Upper lobe of left lung (tissue), 6 donors: ENCODE results near the gene THSD7A. TPM values are rescaled to one million over a fixed set of nuclear protein-coding genes. Genes with fewer than 3 reads are reported as not detected.

ENCODE experiments used
- ATAC-seq, 2 donors: fragments of 200-7000 bp; cut with Tn5 transposase; one replicate each; pipeline ENCODE4 v1.9.1; 2022; ENCODE audit warnings: mild to moderate bottlenecking in 2 of 2, moderate library complexity in 2 of 2; ENCODE audit not compliant: low FRiP score in 2 of 2
- DNase-seq, 2 donors: peaks; one replicate each; pipeline ENCODE4 v3.0.0-alpha.2; 2019 to 2020
- H3K27ac ChIP-seq, 4 donors: fragments of 200-600 bp; sonication (generic); one replicate each; pipeline ENCODE4 v1.5.1; 2016 to 2019
- H3K27me3 ChIP-seq, 4 donors: fragments of 200-600 bp; sonication (generic); one replicate each; pipeline ENCODE4 v1.5.1; 2017 to 2019
- H3K36me3 ChIP-seq, 4 donors: fragments of 200-600 bp; sonication (generic); one replicate each; pipeline ENCODE4 v1.5.1; 2016 to 2019
- H3K4me1 ChIP-seq, 4 donors: fragments of 200-600 bp; sonication (generic); one replicate each; pipeline ENCODE4 v1.5.1; 2018 to 2019
- H3K4me3 ChIP-seq, 4 donors: fragments of 200-600 bp; sonication (generic); one replicate each; pipeline ENCODE4 v1.5.1; 2017 to 2019; ENCODE audit warnings: mild to moderate bottlenecking in 2 of 4, moderate library complexity in 1 of 4
- H3K9me3 ChIP-seq, 4 donors: fragments of 200-600 bp; sonication (generic); one replicate each; pipeline ENCODE4 v1.5.1; 2018 to 2019
- EP300 ChIP-seq, 4 donors: sonication (generic); formaldehyde crosslinking; IDR thresholded peaks; one replicate each; pipeline ENCODE4 v1.5.1; 2017; ENCODE audit warnings: antibody characterized with exemption in 4 of 4, control low read depth in 2 of 4
- POLR2A ChIP-seq, 4 donors: fragments of 450-650 bp; IDR thresholded peaks; one replicate each; pipeline ENCODE4 v1.5.1; 2016 to 2017; ENCODE audit warnings: antibody characterized with exemption in 4 of 4, mild to moderate bottlenecking in 2 of 4
- POLR2AphosphoS5 ChIP-seq, 2 donors: sonication (generic); formaldehyde crosslinking; IDR thresholded peaks; one replicate each; pipeline ENCODE4 v1.5.1; 2017; ENCODE audit warnings: antibody characterized with exemption in 2 of 2
- WGBS, 2 donors: methylation state at CpG; one replicate each; pipeline ENCODE4 v1.1.5; 2017 to 2018; 5-methylcytosine and 5-hydroxymethylcytosine counted together
- total RNA-seq, 6 donors: library from RNA; depleted of rRNA in 4 of 6; stranded (reverse); fragments of >200 nt in 4 of 6; gene quantifications; one replicate each; pipeline versions ENCODE4 v1.1.0 to v1.2.1, GENCODE V29; 2016 to 2021
- TF ChIP-seq, protein P1 (sequence below), 6 experiments: fragments of 450-650 bp in 4 of 6; fragments of 200-600 bp in 2 of 6; sonication (generic) in 2 of 6; IDR thresholded peaks; one replicate each; pipeline ENCODE4 v1.5.1; 2016 to 2019; ENCODE audit warnings: antibody characterized with exemption in 6 of 6
- donor health status: DM: no; HTN: no; CAD: no; lungs with moderate emphysema.
- donor health status: DM: no; HTN: yes; CAD: no; lungs with severe emphysema.

The THSD7A gene
- total RNA-seq, 6 donors from 2014 or later, result 5.1 to 15.7 (median 7.0) TPM

GRCh38 chr7:11615174-11615573 is 216.8 kb downstream of the THSD7A start:
- no peak for TF ChIP-seq POLR2AphosphoS5 (IDR thresholded peaks at IDR 0.05)
- TF ChIP-seq EP300 (IDR thresholded peaks at IDR 0.05), result no peak
- TF ChIP-seq, protein P1, sequence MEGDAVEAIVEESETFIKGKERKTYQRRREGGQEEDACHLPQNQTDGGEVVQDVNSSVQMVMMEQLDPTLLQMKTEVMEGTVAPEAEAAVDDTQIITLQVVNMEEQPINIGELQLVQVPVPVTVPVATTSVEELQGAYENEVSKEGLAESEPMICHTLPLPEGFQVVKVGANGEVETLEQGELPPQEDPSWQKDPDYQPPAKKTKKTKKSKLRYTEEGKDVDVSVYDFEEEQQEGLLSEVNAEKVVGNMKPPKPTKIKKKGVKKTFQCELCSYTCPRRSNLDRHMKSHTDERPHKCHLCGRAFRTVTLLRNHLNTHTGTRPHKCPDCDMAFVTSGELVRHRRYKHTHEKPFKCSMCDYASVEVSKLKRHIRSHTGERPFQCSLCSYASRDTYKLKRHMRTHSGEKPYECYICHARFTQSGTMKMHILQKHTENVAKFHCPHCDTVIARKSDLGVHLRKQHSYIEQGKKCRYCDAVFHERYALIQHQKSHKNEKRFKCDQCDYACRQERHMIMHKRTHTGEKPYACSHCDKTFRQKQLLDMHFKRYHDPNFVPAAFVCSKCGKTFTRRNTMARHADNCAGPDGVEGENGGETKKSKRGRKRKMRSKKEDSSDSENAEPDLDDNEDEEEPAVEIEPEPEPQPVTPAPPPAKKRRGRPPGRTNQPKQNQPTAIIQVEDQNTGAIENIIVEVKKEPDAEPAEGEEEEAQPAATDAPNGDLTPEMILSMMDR (IDR thresholded peaks at IDR 0.05), result no peak
- TF ChIP-seq POLR2A (IDR thresholded peaks at IDR 0.05), result no peak
- H3K4me1 ChIP-seq, result no peaks in the 10 kb centered on the region

GRCh38 chr7:11613292-11613930 is 218.6 kb downstream of the THSD7A start:
- DNase-seq (no peak), ATAC-seq (no peak)
- Histone ChIP-seq H3K4me1 (no peaks in the 10 kb centered on the region), H3K36me3 (no peaks in the 10 kb centered on the region), H3K27me3 (no peaks in the 10 kb centered on the region), H3K27ac (no peak overlapping the region), H3K4me3 (no peak overlapping the region), H3K9me3 (no peaks in the 10 kb centered on the region)
- TF ChIP-seq EP300 (IDR thresholded peaks at IDR 0.05) (no peak), POLR2A (IDR thresholded peaks at IDR 0.05) (no peak)
- TF ChIP-seq, protein P1 (IDR thresholded peaks at IDR 0.05), result no peak
- 90 to 94% methylated on average over 5 of the region's 5 CpGs for WGBS, 2 donors

More at GRCh38 chr7:11615174-11615573, 216.8 kb downstream of the THSD7A start:
- 60 to 66% methylated on average over 2 of the region's 2 CpGs for WGBS, 2 donors
- ATAC-seq (no peak), DNase-seq (no peak)
- no peaks in the 10 kb centered on the region for H3K9me3 ChIP-seq
- H3K36me3 ChIP-seq, result no peaks in the 10 kb centered on the region
- no peaks in the 10 kb centered on the region for H3K27me3 ChIP-seq
- no peak overlapping the region for H3K27ac ChIP-seq
- no peak overlapping the region for H3K4me3 ChIP-seq

GRCh38 chr7:11612737-11613136 is 219.3 kb downstream of the THSD7A start:
- Histone ChIP-seq H3K9me3 (no peaks in the 10 kb centered on the region), H3K4me1 (no peaks in the 10 kb centered on the region), H3K27ac (no peak overlapping the region), H3K4me3 (no peak overlapping the region), H3K36me3 (no peaks in the 10 kb centered on the region), H3K27me3 (no peaks in the 10 kb centered on the region)
- 71 to 79% methylated on average over 1 of the region's 1 CpG for whole genome bisulfite sequencing, 2 donors
- TF ChIP-seq POLR2A (IDR thresholded peaks at IDR 0.05) (no peak), POLR2AphosphoS5 (IDR thresholded peaks at IDR 0.05) (no peak), EP300 (IDR thresholded peaks at IDR 0.05) (no peak)
- TF ChIP-seq, protein P1 (IDR thresholded peaks at IDR 0.05), result no peak
- DNase-seq (no peak), ATAC-seq (no peak)

DNA sequence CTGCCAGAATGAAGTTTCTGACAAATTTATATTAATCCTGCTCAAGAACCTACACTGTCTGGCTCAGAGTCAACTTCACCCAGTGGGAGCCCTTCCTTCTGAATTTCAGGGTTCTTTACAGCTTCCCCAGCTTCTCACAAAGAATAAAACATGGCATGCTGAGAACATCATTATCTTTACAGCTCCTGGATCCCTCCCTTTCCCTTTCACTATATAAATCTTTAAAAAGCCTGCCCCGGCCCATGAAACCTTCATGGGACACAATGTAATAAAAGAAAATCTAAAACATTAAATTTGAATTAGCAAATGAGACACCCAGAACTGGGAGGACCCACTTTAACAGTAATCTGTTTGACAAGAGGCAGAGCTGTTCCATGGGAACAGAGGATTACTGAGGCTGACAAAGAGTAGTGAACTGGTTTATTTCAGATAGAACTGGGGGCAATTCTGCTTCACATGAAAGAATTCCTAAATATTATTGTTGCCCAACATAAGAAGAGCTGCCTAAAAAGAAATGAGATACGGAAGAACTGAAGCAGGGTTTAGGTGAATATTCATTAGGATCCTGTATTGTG is 222.8 kb downstream of the THSD7A start:
- DNase-seq (no peak), ATAC-seq (no peak)
- no peak overlapping the region for H3K27ac ChIP-seq
- TF ChIP-seq EP300 (IDR thresholded peaks at IDR 0.05), result no peak
- TF ChIP-seq POLR2A (IDR thresholded peaks at IDR 0.05), result no peak
- no peak for TF ChIP-seq POLR2AphosphoS5 (IDR thresholded peaks at IDR 0.05)
- TF ChIP-seq, protein P1 (IDR thresholded peaks at IDR 0.05), result no peak
- WGBS, 2 donors, result 94% methylated on average over 2 of the region's 2 CpGs
- H3K36me3 ChIP-seq, result no peaks in the 10 kb centered on the region
- no peaks in the 10 kb centered on the region for H3K27me3 ChIP-seq
- peaks cover 0 to 14% (median 6%) of the 10 kb centered on the region in 4 donors for H3K4me1 ChIP-seq
- H3K4me3 ChIP-seq, result no peak overlapping the region
- no peaks in the 10 kb centered on the region for H3K9me3 ChIP-seq

GRCh38 chr7:11607686-11608085 is 224.3 kb downstream of the THSD7A start:
- Histone ChIP-seq H3K4me3 (no peak overlapping the region), H3K9me3 (no peaks in the 10 kb centered on the region), H3K4me1 (peaks cover 0 to 14% (median 6%) of the 10 kb centered on the region in 4 donors), H3K27ac (no peak overlapping the region), H3K27me3 (no peaks in the 10 kb centered on the region), H3K36me3 (no peaks in the 10 kb centered on the region)
- 39 to 45% methylated on average over 2 of the region's 2 CpGs for WGBS, 2 donors
- DNase-seq (no peak), ATAC-seq (no peak)
- TF ChIP-seq EP300 (IDR thresholded peaks at IDR 0.05) (no peak), POLR2AphosphoS5 (IDR thresholded peaks at IDR 0.05) (no peak), POLR2A (IDR thresholded peaks at IDR 0.05) (no peak)
- TF ChIP-seq, protein P1 (IDR thresholded peaks at IDR 0.05), result no peak
